Kasumi-1 (cell line): ENCODE results near the gene NCKAP5L.
"Not testable (repeated sequence)": the region's sequence is repeated elsewhere in the genome, so short reads cannot be mapped to it uniquely, and the experiment has no call there.

Source experiments
- DNase-seq, 2 experiments: peaks; one replicate each; lab custom pipeline; 2025; lab: John Stamatoyannopoulos, UW

The NCKAP5L gene

DNA sequence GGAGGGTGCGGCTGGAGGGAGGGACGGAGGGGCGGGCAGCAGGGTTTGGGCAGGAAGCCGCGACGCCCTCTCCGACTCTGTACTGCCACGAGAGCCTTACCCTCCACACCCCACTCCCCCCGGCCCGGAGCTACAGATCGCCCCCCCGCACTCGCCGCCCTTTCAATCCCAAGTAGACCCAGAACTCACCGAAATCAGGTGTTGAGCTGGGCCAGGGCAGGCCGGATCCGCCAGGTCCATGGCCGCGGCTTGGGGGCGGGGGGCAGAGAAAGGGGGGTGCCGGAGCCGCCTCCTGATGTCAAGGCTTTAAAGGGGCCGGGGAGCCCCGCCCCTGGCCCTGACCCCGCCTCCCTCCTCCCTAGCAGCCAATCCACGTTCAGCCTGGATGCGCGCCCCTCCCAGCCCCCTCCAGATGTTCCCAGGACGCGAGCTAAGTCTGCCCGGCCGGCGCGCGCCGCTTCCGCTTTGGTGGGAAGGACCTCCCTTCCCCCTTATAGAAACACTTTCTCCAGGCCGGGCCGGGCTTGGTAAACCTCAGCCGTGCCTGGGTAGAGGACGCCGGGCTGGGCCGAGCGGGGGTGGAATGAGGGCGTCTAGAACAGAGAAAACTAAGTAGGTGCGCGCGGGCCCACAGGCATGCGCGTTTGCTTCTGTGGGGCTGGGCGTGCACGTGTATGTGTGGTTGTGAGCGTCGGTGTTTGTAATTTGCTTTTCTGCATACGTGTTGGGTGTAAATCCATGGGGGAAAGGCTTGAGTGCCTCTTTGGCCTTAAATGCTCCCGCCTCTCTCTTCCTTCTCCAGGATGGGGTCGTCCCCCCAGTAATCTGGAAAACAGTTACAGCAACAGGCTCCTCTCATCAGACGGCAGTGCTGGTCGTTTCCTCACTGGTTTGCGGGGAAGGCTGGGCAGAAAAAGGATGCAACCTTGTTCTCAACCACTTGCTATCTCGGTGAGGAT, at the start of gene NCKAP5L:
Gene NCKAP5L (minus strand): TSS at position 281 of the 959 bp plus-strand sequence. CDS start 24,369 bp downstream, outside the sequence.
- peak; percentile 94 to 95 for DNase-seq

- DNase-seq = no peak
These were observed 48.9 kb upstream of the NCKAP5L start for GRCh38 chr12:49877066-49877465.

DNA sequence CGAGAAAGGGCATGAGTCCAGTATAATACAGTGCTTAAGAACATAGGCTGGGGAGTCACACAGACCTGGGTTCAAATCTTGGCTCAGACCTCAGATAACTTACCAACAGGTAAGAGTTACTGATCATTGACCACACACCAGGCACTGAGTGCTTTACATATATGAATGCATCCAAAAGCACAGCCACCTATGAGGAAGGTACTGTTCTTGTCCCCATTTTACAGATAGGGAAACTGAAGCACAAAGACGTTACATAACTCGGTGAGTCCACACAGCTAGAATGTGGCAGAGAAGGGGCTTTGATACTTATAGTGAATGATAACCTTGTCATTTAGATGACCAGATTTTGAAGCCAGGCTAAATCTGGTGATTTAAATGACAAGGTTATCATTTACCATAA, 47.9 kb upstream of the NCKAP5L start:
- DNase-seq = no peak

- DNase-seq = no peak
These were observed 47.0 kb upstream of the NCKAP5L start for GRCh38 chr12:49875115-49875720.

- no peak for DNase-seq
These were observed 46.1 kb upstream of the NCKAP5L start for GRCh38 chr12:49874142-49874897.

GRCh38 chr12:49873361-49873934, 45.2 kb upstream of the NCKAP5L start:
- no peak for DNase-seq

- no peak for DNase-seq
These were observed 44.6 kb upstream of the NCKAP5L start for GRCh38 chr12:49872781-49873181.

DNA sequence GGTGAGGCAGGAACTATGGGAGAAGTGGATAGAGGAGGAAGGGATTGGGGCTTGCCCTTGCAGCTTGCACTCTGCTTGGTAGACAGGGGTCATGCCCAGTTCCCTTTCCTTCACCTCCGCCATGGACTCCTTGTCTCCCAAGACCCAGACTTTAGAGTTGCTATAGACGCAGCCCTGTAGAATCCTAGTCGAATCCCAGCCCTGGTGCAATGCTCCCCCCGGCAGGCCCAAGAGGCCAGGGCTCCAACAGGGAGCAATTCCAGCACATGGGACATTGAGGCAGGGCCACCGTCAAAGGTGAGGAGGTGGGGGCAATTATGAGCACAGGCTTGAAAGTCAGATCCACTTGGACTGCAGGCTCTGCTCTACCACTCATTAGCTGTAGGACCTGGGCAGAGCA, 44.2 kb upstream of the NCKAP5L start:
- no peak for DNase-seq

DNA sequence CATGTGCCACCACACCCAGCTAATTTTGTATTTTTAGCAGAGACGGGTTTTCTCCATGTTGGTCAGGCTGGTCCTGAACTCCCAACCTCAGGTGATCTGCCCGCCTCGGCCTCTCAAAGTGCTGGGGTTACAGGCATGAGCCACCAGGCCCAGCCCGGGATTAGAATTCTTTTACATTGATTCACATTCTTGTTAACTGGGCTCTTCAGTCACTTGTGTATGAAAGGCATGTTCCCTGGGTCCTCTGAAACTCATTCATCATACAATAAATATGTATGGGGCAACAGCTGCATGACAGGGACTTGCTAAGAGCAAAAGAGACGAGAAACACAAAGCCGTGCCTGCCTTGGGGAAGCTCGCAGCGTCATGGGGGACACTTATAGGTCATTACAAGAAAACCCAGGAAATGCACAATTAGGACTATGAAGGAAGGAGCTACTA, 43.6 kb upstream of the NCKAP5L start:
- DNase-seq = not testable (repeated sequence)

DNA sequence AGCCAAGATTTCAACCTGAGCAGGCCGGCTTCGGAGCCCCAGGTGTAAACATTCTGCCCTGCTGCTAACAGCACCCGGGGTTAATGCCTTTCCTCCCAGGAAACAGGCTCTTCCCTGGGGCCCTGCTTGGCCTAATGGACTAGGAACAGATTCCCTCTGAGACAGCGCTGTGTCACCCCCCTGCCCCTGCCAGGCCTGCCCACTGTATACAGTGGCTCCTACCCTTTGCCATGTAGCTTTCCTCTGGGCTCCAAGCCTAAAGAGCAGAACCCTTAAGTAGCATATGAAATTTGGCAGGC, 43.0 kb upstream of the NCKAP5L start:
- DNase-seq = no peak

GRCh38 chr12:49870501-49871262, 42.5 kb upstream of the NCKAP5L start:
- DNase-seq = no peak

DNA sequence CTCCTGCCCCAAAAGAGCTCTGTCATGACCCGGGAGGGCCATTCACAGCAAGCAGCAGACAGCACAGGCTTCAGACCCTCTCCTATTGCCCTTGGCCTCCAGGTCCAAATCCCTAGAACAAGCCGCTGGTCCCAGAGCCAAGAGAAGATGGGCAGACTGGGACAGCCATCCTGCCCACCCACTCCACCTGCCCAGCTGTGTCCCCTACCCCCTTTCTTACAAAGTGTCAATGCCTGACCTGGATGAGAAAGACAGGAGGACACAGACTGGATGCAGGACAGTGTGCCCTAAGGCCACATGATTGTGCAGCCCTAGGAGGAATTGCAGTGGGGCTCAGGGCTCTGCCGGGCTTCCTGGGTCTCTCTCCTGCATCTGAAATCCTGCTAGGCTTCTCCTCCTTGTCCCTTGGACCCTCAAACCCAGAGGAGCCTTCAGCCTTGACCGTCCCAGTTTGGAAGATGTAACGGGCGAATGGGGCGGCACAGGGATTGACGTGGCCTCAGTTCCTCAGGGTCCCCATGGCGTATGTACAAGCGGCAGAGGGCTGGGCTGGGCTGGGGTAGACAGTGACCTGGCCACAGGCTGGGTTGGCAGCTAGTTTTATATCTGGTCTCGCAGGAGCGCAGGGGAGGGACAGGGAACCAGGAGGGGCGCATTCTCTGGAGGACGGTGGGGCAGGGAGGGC, 41.7 kb upstream of the NCKAP5L start:
- no peak for DNase-seq

DNA sequence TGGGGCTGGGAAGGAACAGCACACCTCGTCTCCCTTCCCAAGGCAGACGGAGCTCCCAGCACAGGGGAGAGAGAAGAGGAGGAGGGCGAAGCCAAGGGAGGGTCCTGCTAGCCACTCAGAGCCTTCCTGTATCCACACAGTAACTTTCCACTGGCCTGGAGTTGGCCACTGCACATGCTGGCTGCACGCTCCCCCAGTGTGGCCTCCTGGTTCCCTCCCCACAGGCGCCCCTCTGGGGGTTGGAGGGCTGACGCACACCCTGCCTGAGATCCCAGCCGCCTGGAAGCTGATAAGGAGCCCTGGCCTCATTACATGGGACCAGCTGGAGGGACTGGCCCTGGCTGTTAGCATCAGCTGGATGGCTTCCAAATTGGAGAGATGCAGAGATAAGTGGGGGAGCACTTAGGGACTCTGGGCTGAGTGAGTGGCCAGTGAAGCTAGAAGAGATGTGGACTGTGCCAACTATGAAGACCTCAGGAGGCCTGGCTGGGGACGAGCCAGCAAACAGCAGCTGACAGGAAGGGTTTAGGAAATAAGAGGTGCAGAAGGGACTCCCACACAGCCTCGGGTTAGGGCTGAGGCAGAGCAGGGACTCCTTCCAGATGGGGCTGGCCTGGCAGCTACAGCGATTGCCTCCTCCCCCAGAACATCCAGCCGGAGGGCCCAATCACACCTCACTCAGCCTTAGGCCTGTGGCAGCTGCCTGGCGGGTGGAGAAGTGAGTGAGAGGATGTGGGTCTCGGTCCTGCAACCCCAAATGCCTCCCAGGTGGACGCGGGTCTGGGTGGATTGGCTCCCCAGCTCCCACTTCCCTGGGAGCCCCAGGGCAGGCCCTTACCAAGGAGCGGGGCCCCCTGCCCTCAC, 41.0 kb upstream of the NCKAP5L start:
- DNase-seq = peak; percentile 92 to 94

- DNase-seq = no peak
These were observed 40.2 kb upstream of the NCKAP5L start for GRCh38 chr12:49868449-49868848.

DNA sequence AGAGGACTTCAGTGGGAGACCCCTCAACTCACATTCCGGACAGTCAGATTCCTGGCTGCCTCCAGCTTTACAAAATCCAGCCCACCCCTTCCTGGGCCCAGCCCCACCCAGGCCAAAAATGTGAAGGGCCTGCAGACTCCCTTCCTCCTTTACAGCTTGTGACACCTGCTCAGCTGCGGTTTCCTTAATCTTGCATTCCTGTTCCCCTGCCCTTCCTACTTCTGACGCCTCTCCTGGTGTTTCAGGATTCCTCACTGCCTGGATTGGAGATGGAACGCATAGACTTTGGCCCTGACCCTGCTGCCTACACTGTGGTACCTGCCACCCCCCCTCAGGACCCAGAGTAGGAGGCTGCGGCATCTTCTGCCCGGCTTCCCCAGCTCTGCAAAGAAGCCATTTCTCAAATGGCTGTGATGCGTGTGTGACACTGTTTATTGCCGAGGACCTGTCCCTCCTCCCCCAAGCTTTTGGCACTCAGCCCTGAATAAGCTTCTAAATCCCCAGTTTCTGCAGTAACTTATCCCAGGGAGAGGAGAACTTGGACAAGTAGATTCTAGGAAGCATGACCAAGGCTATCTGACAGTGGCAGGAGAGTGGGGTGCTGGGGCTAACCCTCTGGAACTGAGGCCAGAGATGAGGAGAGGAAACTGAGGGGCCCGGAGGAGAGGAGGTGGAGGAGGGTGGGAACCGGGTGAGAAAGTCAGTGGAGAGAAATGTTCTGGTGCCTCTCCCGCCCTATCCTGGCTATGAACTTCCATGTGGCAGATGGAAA, 39.5 kb upstream of the NCKAP5L start:
- DNase-seq = no peak

- peak; percentile 25 to 49 for DNase-seq
These were observed 38.8 kb upstream of the NCKAP5L start for GRCh38 chr12:49866859-49867569.

- no peak for DNase-seq
These were observed 37.5 kb upstream of the NCKAP5L start for GRCh38 chr12:49865782-49866135.

- no peak for DNase-seq
These were observed 37.0 kb upstream of the NCKAP5L start for GRCh38 chr12:49865109-49865781.
